Stimulated activated CD8-positive, alpha-beta memory T cell treated with anti-CD3 and anti-CD28 coated beads, Interleukin-4, amount 100 ng/mL, for 1 hour (primary cell): Measurements from ENCODE around the gene VWA8.
"Not testable (repeated sequence)": the region's sequence is repeated elsewhere in the genome, so short reads cannot be mapped to it uniquely, and the experiment has no call there.

Source experiments
- DNase-seq, 2 donors: peaks; one replicate each; pipeline ENCODE4 v3.0.0-alpha.2; 2020; ENCODE audit warnings: low read depth in 2 of 2, low spot score in 1 of 2

Gene VWA8

DNA sequence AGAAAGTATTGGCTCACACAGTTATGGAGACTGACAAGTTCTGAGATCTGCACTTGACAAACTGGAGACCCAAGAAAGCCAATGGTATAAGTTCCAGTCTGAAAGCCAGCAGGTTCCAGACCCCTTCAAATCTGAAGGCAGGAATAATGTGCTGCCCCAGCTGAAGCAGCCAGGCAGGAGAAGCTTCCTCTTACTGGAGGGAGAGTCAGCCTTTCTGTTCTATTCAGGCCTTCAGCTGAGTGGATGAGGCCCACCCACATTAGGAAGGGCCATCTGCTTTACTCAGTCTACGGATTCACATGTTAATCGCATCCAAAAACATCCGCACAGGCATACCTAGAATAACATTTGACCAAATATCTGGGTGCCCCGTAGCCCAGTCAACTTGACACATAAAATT is 8.2 kb upstream of the VWA8 start:
- no peak for DNase-seq

DNA sequence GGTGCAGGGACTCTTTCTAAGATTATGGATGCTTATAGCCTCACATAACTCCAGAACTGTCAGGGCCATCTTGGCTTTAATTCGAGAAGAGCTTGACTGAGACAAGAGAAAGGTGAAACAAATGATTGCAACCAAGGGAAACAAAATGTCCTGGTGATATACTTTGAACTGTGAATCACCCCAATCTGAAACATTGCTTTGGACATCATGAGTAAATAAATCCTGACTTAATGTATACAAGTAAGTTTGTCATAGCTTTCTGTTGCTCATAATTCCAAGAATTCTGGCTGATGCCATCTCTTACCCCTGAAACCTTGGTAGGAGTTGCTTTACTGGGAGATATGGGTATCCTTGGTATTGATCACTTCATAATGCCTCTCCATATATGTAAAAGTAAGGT is 5.8 kb upstream of the VWA8 start:
- no peak for DNase-seq

DNA sequence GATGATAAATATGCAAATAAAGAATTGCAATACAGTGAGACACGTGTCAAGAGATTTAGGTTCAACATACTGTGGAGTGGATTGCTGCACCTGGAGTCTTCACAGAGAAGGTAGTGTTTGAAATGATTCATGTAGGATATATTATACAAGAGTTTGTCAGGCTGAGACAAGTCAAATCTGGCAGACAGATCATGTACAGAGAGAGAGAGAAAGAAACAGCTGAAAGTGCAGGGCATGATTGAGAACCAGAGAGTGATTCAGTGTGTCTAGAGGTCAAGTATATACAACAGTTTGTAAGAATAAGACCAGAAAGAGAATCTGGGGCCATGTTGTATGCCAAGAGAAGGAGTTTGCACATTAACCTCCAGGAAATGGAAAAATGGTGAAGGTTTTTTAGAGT is 2.1 kb upstream of the VWA8 start:
- no peak for DNase-seq

DNA sequence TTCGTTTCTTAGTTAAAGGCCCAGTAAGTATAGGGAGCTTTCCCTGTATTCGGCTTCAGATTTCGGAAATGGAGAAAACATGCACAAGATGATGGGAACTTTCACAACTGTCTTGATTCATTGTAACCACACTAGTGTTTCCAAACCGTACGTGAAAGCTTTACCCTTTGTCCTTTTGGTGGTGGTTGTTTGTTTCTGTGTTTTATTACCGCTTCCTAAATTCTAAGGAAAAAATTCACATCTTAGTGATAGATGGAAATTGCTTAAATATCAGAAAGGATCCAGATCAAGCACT is 504 bp upstream of the VWA8 start:
- no peak for DNase-seq

DNA sequence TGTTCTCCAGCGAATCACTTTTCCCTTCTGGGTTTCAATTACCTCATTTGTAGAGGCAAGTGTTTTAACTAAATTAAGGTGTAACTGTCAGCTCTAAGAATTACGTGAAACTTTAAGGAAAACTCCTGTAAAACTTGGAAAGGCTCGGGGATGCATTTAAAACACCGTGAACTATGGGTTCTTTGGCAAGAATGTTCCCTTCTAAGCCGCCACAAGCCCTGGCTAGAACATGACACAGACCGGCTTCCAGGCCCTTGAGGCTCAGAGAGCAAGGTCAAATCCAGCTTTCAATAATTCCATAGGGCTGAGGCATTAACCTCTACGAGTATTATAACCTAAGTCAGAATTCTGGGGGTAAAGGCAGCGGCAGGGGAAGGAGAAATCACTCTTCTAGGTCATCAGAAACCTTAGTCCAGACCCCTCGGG is 685 bp downstream of the VWA8 start:
- no peak for DNase-seq

DNA sequence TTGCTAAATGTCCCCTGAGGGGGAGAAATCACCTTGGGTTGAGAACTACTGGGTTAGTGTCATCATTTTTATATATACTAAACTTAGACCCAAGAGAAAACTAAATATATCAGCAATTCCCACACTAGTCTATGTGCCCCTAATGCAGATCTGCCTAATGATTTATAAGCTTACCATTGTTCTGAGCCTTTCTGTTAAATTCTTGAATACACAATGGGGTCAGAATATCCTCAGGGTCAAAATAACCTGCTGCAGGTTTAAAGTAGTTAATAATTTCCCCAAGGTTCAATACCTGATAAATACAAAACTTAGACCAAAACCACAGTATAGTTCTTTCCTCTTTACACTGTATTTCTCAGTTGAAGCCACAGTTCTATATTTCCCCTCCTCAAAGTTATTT is 4.6 kb downstream of the VWA8 start:
- no peak for DNase-seq

DNA sequence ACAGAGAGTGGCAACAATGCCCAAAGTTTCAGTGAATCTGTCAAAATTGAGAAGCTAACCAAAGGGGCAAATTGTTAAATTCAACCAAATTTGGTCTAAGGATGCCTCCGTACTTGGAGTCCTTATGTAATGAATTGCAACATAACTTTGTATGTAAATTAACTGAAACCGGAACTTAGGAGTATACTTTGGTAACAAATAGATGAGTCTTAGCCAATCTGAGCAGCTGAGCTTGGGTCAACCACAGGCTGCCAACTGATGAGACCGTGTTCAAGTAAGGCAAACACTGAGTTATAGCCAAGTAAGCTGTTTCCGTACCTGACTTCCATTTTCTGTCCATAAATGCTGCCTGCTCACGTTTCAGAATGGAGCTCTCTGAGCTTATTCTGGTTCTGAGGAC is 5.3 kb downstream of the VWA8 start:
- no peak for DNase-seq

DNA sequence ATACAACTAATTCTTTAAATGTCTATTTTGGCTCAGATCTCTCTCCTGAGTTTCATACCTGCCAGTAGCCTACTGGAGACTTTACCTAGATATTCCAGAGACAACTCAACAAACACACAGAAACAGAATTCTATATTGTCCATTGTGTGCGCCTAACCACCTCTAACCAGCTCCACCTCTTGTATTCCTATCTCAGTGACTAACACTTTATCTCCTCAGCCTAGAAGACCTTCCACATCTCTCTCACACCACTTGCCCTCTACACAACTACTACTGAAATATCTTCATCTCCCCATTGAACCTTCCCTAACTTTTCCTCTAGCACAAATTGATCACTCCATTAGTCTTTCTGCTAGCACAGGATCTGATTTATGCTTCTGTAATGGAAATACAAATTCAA is 6.7 kb downstream of the VWA8 start:
- DNase-seq = no peak

DNA sequence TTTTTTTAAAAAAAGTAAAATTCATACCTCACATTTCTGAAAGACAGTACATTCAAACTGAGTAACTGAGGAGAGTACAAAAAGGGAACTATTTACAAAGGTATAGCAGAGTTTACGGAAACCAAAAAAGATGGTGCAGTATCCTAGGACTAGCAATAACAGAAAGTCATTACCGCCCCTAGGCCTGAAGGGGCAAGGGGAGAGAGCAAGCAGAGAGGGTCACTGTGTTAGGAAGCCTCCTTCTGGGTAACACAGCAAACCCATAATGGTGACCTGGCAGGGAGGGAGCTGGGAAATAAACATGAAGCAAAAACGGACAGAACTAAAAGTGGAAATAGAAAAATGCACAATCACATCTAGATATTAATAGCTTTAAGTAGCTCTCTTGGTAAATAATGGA is 8.2 kb downstream of the VWA8 start:
- no peak for DNase-seq

DNA sequence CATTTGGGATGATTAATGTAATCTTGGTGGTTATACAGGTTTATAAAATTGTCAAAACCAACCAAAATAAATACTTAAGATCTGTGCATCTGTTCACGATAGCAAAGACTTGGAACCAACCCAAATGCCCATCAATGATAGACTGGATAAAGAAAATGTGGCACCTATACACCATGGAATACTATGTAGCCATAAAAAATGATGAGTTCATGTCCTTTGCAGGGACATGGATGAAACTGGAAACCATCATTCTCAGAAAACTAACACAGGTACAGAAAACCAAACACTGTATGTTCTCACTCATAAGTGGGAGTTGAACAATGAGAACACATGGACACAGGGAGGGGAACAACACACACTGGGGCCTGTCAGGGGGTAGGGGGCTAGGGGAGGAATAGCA is 11.8 kb downstream of the VWA8 start:
- DNase-seq = not testable (repeated sequence)

DNA sequence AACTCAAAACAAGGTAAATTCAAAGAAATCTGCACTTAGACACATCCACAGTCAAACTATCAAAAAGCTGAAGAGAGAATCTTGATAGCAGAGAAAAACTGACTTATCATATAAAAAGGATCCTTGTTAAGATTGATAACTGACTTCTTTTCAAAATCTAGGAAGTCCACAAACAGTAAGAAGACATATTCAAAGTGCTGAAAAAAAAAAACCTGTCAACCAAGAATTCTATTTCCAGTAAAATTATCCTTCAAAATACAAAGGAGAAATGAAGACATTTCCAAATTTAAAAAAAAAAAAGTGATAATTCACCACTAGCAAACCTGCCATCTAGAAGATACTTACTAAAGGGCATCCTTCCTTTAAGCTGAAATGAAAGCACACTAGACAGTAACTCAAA is 15.0 kb downstream of the VWA8 start:
- DNase-seq = no peak

DNA sequence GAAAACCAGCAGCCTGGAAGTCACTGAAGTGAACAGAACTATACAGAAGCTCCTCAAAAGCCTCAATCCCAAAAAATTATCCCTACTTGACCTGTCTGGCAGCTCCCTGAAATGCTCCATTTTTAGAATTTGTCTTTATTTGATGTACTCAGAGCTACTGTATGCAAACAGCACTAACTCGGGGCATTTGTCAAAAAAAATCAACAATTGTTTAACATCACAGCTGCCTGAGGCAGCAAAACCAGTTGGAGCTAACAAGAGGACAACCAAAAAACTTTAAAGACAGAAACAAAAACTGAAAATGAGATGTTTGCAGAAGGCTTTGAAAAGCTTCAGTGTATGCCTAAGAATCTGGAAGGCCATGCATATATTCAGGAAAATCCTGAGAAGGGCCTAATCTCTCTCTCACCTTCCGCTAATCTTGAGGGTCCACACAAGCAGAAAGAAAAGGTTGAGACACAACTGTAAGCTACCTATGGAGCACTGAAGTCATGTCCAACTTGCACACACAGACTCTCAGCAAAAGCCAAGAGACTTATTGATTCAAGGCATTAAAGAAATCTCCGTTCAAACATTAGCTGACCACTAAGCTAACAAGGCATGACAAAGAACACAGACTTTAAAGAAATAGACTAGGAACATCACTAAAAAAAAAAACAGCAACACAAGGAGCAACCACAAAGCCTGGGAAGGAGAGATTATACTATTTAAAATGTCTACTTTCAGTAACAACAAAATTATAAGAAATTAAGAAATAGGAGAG is 16.1 kb downstream of the VWA8 start:
- DNase-seq = no peak

DNA sequence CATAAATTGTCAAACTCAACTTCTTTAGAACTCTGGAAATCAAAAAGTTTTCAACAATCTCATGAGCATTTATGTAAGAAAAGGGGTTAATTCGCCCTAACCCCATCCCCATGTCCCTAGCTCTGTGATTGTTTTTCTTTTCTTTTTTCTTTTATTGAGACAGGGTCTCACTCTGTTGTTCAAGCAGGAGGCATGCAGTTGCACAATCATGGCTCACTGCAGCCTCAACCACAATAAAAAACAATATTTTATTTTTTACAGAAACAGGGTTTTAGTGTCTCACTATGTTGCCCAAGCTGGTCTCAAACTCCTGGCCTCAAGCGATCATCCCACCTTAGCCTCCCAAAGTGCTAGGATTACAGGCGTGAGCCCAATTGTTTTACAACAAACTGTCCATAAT is 16.7 kb downstream of the VWA8 start:
- DNase-seq = no peak

DNA sequence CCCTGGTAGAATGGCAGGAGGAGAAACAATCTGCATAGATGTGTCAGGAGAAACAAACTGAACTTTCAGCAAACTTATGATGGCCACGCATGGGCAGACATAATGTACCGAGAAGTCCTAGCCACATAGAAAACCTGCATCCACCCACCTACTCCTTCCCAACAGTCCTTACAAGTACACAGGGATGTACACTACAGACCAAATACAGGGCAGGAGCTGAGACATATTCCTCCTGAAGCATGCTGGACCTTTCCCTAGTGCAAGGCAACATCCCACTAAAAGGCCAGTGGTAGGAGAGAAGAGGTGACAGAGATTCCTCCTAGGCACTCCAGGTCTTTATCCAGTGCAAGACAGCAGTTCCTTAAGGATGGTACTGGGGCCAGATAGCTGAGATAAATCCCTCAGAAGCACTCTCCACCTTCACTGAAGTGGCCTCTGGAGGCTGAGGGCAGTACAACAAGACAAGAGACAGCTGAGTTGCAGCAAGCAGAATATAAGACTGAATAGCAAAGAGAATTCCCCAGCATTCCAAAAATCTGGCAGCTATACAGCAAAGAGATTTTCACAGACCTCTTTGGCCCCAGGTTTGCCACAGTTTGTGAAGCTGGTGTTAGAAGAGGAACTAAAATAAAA is 18.3 kb downstream of the VWA8 start:
- DNase-seq = no peak

DNA sequence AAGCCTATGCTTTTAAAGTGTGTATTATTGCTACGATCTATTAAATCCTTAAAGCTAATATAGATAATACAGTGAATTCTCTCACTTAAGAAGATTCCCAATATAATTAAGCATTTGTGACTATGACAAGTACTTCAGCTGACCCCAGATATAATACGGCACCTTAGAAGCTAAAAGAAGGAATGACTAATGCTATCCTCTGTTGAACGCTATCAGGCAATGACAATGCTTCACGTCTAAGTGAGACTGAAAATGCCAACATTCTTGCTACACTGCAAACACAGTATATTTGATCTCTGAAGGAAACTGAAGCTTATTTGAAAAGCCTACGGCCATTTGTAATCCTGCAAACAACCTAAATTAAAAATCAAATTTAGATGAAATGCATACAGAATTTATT is 19.7 kb downstream of the VWA8 start:
- no peak for DNase-seq

DNA sequence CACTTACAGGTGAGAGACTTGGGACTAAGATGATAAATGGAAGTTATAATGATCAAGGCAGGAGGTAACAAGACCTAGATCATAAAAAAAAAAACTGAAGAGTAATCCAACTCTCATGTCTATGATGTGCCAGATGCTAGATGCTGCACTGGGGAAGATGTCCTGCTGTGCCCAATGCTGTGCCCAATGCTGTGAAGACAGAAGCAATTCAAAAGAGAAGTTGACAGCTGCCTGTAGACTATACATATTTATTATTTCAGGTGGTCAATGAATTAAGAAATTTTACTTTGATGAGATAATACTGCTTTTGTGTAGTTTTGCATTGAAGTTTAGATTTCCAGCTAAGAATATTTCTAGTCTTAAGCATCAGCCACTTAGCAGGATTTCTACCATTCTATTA is 21.5 kb downstream of the VWA8 start:
- no peak for DNase-seq

DNA sequence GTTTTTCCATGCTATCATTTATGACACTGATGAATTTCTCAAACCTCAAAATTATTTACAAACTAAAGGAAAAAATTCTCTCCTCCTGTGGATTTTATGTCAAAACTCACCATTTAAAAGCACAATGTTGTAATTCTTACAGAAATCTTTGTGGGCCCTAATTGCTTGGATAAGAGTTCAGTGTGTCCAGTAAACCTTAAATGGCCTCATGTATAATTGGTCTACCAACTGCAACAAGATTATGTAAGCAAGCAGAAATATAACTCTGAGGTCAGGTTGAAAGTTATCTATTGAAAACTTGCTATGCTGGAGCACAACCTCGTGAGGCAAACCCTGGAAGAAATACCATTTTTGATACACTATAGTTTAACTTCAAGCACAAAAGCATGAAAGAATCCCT is 22.0 kb downstream of the VWA8 start:
- DNase-seq = no peak

DNA sequence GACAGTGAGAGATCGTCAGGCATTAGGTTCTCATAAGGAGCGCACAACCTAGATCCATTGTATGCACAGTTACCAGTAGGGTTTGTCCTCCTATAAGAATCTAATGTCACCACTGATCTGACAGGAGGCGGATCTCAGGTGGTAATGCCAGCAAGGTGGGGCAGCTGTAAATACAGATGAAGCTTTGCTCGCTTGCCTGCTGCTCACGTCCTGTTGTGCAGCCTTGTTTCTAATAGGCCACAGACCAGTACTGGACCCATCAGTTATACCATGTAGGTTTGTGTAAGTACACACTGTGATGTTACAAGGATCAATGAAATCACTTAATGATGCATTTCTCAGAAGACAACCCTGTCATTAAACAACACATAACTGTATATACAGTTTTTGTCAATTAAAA is 23.5 kb downstream of the VWA8 start:
- DNase-seq = no peak

DNA sequence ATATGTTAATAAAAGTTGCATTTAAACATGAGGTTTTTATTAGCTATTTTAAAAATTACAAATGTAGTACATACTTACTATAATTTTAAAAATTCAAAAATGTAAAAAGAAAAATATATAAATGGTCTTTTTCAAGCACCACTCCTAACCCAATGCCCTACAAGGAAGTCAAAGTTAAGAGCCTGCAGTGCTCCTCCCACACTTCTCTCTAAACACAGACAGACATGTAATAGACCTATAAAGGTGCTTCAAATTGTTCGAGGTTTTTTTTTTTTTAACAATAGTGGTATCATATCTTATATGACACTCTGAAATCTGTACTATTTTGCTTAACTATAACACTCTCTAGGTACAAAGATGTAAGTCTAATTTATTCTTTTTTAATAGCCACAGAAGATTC is 25.4 kb downstream of the VWA8 start:
- DNase-seq = no peak

DNA sequence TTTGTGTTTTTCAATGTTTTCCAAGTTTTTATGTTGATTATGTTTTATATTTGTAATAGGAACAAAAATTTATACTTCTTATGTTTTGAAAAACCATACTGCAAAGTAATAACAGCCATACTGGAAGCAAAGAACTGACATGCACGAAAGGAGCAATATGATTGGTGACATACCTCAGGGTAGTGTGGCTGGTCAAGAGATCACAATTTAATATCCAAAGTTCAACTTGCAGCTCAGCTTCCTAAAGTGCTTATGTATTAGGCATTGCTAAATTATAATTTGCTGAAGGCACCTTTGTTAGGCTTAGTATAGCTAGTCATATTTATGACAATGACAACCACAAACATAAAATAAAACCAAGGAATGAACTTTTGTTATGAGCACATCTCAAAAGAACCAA is 25.9 kb downstream of the VWA8 start:
- DNase-seq = no peak

DNA sequence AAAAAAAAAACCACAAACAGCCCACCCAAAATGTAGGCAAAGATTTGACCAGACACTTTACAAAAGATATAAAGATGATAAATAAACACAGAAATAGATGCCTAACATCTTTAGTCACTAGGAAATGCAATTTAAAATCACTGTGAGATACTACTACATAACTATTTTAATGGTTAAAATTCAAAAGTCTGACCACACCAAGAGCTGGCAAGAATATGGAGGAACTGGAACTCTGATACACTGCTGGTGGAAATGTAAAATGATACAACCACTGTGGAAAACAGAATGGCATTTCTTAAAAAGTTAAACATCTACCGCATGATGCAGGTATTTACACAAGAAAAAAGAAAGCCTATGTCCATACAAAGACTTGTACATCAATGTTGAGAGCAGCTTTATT is 26.8 kb downstream of the VWA8 start:
- DNase-seq = no peak

DNA sequence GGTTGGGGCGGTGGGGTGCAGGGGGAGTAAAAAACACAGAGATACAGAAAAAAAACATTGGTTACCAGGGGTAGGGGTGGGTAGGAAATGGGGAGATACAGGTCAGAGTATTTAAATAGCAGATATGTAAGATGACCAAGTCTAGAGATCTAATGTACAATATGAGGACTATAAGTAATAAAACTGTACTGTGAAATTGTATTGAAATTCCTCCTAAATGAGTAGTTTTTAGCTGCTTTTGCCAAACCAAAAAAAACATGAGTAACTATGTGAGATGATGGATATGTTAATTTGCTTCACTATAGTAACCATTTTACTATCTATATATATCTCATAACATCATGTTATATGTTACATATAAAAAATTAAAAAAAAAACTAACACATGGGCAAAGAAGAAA is 29.6 kb downstream of the VWA8 start:
- no peak for DNase-seq

DNA sequence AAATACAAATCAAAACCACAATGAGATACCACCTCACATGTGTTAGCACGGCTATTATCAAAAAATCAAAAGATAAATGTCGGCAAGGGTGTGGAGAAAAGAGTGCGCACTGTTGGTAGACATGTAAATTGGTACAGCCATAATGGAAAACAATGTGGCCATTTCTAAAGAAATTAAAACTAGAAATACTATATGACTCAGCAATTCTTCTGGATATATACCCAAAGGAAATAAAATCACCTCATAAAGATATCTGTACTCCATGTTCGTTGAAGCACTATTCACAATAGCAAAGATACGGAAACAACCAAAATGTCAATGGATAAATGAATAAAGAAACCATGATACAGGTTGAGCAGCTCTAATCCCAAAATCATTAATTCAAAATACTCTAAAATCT is 30.8 kb downstream of the VWA8 start:
- no peak for DNase-seq
